Vagina (tissue), 2 donors: Measurements from ENCODE around the gene AKR1B15.

Source experiments
- POLR2AphosphoS5 ChIP-seq, 2 donors: sonication (generic); formaldehyde crosslinking; IDR thresholded peaks; one replicate each; pipeline ENCODE4 v1.9.0; 2017; ENCODE audit warnings: antibody characterized with exemption in 2 of 2, mild to moderate bottlenecking in 2 of 2, low read depth in 1 of 2; ENCODE audit not compliant: insufficient read depth in 1 of 2
- TF ChIP-seq, protein P1 (sequence below), 3 experiments: fragments of 450-650 bp in 2 of 3; fragments of 200-600 bp in 1 of 3; sonication (generic) in 1 of 3; IDR thresholded peaks; one replicate each; pipeline ENCODE4 v1.5.1; 2017 to 2019; ENCODE audit warnings: antibody characterized with exemption in 3 of 3, mild to moderate bottlenecking in 2 of 3, moderate library complexity in 2 of 3

DNA sequence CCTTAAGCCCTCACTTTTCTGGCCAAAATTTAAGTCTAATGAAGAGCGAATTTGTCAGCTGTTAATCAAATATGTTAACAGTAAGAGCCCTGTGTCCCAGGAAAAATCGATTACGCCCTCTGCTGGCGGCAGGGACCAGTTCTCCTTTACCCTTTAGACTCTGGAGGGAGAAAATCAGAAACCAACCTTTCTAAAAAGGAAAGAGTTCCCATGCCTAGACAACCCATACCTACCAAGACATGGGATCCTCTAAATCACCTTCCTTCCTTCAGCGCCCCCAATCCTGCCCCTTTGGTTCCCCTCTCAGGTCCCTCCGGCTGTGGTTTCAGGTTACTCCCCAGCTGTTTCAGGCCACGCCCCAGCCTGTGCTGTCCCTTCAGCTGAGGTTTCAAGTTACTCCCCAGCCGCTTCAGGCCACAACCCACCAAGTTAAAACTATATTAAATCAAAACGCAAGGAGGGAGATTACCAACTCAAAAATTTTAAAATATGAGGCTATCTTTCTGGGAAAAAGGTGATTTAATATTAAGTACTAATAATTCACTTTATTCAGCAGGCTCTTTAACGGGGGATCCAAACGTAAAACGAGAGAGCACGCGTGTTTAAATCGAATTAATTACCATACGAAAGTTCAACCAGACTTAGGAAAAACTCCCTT, 1.4 kb upstream of the AKR1B15 start:
- peak in 1 of 2 donors; percentile 8 for TF ChIP-seq POLR2AphosphoS5 (IDR thresholded peaks at IDR 0.05; ENCODE audit: insufficient read depth in 1 of 2, low read depth in 1 of 2)
- TF ChIP-seq, protein P1, sequence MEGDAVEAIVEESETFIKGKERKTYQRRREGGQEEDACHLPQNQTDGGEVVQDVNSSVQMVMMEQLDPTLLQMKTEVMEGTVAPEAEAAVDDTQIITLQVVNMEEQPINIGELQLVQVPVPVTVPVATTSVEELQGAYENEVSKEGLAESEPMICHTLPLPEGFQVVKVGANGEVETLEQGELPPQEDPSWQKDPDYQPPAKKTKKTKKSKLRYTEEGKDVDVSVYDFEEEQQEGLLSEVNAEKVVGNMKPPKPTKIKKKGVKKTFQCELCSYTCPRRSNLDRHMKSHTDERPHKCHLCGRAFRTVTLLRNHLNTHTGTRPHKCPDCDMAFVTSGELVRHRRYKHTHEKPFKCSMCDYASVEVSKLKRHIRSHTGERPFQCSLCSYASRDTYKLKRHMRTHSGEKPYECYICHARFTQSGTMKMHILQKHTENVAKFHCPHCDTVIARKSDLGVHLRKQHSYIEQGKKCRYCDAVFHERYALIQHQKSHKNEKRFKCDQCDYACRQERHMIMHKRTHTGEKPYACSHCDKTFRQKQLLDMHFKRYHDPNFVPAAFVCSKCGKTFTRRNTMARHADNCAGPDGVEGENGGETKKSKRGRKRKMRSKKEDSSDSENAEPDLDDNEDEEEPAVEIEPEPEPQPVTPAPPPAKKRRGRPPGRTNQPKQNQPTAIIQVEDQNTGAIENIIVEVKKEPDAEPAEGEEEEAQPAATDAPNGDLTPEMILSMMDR (IDR thresholded peaks at IDR 0.05), result peak; percentile 75 to 87 (median 84)
